GM13976 (cell line): ENCODE results near the gene CLSTN1.
"Not testable (repeated sequence)": the region's sequence is repeated elsewhere in the genome, so short reads cannot be mapped to it uniquely, and the experiment has no call there.

Experiments used
- DNase-seq: peaks from one replicate; pipeline ENCODE4 v3.0.0; 2012; ENCODE audit warnings: low spot score
- in situ Hi-C: fragments of 300-500 bp; cut with MboI; formaldehyde crosslinking; loops from one replicate; pipeline ENCODE4 v1.12.0; 2022; ENCODE audit warnings: low sequenced_read_pairs, mixed read lengths, inconsistent platforms; ENCODE audit not compliant: unreplicated experiment
- TF ChIP-seq, protein P1 (sequence below): IDR thresholded peaks from 2 replicates; pipeline ENCODE4 v1.5.1; 2012; ENCODE audit warnings: borderline replicate concordance, mild to moderate bottlenecking; ENCODE audit not compliant: insufficient read depth; ENCODE audit errors: extremely low read depth, missing control alignments, control extremely low read depth

Gene CLSTN1

GRCh38 chr1:9714257-9714718, 109.5 kb downstream of the CLSTN1 start:
- TF ChIP-seq, protein P1, sequence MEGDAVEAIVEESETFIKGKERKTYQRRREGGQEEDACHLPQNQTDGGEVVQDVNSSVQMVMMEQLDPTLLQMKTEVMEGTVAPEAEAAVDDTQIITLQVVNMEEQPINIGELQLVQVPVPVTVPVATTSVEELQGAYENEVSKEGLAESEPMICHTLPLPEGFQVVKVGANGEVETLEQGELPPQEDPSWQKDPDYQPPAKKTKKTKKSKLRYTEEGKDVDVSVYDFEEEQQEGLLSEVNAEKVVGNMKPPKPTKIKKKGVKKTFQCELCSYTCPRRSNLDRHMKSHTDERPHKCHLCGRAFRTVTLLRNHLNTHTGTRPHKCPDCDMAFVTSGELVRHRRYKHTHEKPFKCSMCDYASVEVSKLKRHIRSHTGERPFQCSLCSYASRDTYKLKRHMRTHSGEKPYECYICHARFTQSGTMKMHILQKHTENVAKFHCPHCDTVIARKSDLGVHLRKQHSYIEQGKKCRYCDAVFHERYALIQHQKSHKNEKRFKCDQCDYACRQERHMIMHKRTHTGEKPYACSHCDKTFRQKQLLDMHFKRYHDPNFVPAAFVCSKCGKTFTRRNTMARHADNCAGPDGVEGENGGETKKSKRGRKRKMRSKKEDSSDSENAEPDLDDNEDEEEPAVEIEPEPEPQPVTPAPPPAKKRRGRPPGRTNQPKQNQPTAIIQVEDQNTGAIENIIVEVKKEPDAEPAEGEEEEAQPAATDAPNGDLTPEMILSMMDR: no peak
- no peak for DNase-seq
- in situ Hi-C loops: no loop called here

- in situ Hi-C loops, DNase-seq: not testable (repeated sequence)
These were observed 111.0 kb downstream of the CLSTN1 start for GRCh38 chr1:9712767-9713166.

GRCh38 chr1:9711466-9712020, 112.2 kb downstream of the CLSTN1 start:
- no peak for DNase-seq
- TF ChIP-seq, protein P1: no peak
- in situ Hi-C loops: no loop called here

DNA sequence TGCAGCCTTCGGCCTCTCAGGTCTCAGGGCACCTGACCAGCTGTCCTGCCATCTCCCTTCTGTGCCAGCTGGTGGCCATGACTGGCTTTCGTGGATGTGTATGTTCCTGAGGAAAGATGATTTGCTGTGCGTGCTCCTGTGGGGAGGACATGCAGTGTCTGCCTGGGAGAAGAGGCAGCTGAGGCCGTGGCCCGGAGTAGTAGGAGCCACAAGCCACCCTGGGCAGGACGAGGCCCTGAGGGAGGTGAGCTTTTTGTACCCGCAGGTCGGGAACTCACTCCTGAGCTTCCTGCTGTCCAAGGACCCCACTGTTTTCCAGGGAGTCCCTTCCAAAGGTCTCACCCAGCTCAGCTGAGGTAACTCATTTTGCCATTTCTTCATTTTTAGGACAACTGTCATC, 113.7 kb downstream of the CLSTN1 start:
- in situ Hi-C loops: no loop called here
- DNase-seq: no peak
- TF ChIP-seq, protein P1: no peak

DNA sequence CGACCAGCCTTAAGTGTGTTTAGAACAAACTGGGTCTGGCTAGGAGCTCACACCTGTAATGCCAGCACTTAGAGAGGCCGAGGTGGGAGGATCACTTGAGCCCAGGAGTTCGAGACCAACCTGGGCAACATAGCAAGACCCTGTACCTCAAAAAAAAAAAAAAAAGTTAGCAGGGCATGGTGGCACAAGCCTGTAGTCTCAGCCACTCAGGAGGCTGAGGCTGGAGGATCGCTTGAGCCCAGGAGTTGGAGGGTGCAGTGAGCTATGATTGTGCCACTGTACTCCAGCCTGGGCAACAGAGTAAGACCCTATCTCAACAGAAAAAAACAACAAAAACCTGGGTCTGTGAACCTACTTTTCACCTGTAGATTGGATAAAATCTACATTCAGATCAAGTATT, 117.6 kb downstream of the CLSTN1 start:
- no peak for DNase-seq
- in situ Hi-C loops: no loop called here
- TF ChIP-seq, protein P1: no peak

DNA sequence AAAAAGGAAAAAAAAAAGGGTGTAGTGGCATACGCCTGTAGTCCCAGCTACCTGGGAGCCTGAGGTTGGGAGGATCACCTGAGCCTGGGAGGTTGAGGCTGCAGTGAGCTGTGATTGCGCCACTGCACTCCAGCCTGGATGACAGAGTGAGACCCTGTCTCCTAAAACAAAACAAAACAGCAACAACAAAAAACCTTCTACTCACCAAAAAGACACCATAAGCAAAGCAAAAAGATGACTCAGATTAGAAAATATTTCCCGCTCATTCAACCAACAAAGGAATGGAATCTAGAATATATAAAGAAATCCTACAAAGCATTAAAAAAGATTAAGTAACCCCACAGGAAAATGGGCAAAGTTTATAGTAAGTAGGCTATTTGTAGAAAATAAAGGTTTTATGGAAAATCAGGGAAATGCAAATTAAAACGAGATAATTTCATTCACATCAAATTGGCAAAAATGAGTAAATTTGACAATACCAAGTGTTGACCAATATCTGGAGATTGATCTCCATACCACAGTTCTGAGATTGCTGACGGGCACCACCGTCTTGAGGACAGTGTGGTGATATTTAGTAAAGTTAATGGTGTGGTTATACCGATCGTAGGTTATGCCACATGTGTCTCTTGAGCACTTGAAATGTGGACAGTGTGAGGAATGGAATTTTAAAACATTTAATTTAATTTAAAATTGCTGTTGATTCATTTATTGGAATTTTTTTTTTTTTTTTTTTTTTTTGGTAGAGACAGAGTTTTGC, 118.2 kb downstream of the CLSTN1 start:
- TF ChIP-seq, protein P1: no peak
- in situ Hi-C loops: no loop called here

DNA sequence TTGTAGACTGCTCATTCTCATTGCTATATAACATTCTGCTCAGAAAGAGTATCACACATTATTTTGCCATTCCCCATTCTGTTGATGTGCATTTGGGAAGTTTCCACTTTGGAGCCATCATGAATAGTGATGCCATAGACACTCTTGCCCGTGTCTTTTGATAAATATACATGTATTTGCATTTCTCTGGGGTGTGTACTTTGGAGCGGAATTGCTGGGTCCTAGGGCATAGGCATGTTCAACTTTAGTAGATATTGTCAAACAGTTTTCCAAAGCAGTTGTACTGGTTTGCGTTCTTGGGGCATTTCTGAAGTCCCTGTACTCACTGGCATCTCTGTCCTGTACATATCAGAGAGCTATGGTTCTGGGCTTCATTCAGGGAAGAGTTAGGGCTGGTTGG, 120.1 kb downstream of the CLSTN1 start:
- TF ChIP-seq, protein P1: no peak
- in situ Hi-C loops: no loop called here
- DNase-seq: no peak

More for the DNA sequence above, 118.2 kb downstream of the CLSTN1 start:
- no peak for DNase-seq
